ENCODE results near the gene GNE. TPM values are rescaled to one million over a fixed set of nuclear protein-coding genes. Genes with fewer than 3 reads are reported as not detected.

Gene GNE
- total RNA-seq = 20.4 and 21.0 TPM in 2 replicates

GRCh38 chr9:36258208-36258995, at the start of gene GNE:
TSS of gene GNE (minus strand) at chr9:36258448. CDS start at chr9:36249355, 9,093 bp downstream.

GRCh38 chr9:36190388-36191289, 67.6 kb downstream of the GNE start, which contains the start of gene CLTA:
TSS of gene CLTA (plus strand) at chr9:36190921. CDS start at chr9:36191057, 136 bp downstream.

GRCh38 chr9:36169166-36169565, 89.1 kb downstream of the GNE start, which contains the start of gene CCIN:
TSS of gene CCIN (plus strand) at chr9:36169388. CDS start at chr9:36169503, 115 bp downstream.

Other genes starting within 250 kb of the GNE start
- gene RECK, start 221.5 kb downstream of the GNE start, total RNA-seq = 24.3 and 29.1 TPM in 2 replicates
- gene GLIPR2, start 121.7 kb downstream of the GNE start, total RNA-seq = 28.6 and 31.3 TPM in 2 replicates
- gene CCIN, start 89.1 kb downstream of the GNE start, total RNA-seq = 0.44 and 0.56 TPM in 2 replicates
- 240 and 249 TPM in 2 replicates for gene CLTA, start 67.5 kb downstream of the GNE start, total RNA-seq
- gene RNF38, start 141.8 kb upstream of the GNE start, total RNA-seq = 12.5 and 12.9 TPM in 2 replicates

Data from cardiac ventricle fibroblast (primary cell).